HCT116 (cell line): Measurements from ENCODE around the gene RUNX1. TPM values are rescaled to one million over a fixed set of nuclear protein-coding genes. Genes with fewer than 3 reads are reported as not detected.

Experiments used
- ATAC-seq: fragments of 200-7000 bp; cut with Tn5 transposase; 2 replicates; pipeline ENCODE4 v1.9.1; 2020; ENCODE audit warnings: mild to moderate bottlenecking, moderate library complexity
- BruUV-seq: library from RNA; stranded (reverse); fragments of 400-500 nt; replicated peaks from 2 replicates; lab custom pipeline; 2021; lab: Mats Ljungman, UMichigan
- CTCF ChIA-PET: fragments of 300-600 bp; sonication (Branson Sonifier 250); formaldehyde crosslinking; loops from one replicate; lab custom pipeline; 2021; ENCODE audit warnings: antibody characterized with exemption; lab: Charles Lee
- POLR2A ChIA-PET: fragments of 300-600, 350-600 bp; sonication (Branson Sonifier 250); formaldehyde crosslinking; loops from one replicate; lab custom pipeline; 2021; ENCODE audit warnings: antibody characterized with exemption; lab: Charles Lee
- RAD21 ChIA-PET, 2 experiments: fragments of 300-600 bp; sonication (Branson Sonifier 250); formaldehyde crosslinking; loops; one replicate each; lab custom pipeline; 2023; ENCODE audit warnings: low total read pairs in 2 of 2; ENCODE audit not compliant: uncharacterized antibody in 2 of 2, unreplicated experiment in 2 of 2, low non-redundant PET in 1 of 2; lab: Charles Lee
- DNase-seq: peaks from one replicate; pipeline ENCODE4 v3.0.0-alpha.2; 2010; ENCODE audit warnings: low read depth, low spot score
- H2AFZ ChIP-seq: fragments of 200-600 bp; shearing (Covaris generic), sonication (generic); 2 replicates; pipeline ENCODE4 v1.6.1; 2017; ENCODE audit warnings: low read depth, mixed run types, mixed read lengths, antibody characterized with exemption, low read length; ENCODE audit not compliant: poor library complexity, severe bottlenecking
- H3K27ac ChIP-seq: 2 replicates; pipeline ENCODE4 v1.5.1; 2012; ENCODE audit warnings: low read depth, low read length
- H3K27me3 ChIP-seq: fragments of 200-600 bp; sonication (generic); 2 replicates; pipeline ENCODE4 v1.6.1; 2016; ENCODE audit warnings: mixed run types, low read length, mixed read lengths; ENCODE audit not compliant: insufficient read depth
- H3K36me3 ChIP-seq, 2 experiments: fragments of 200-500 bp in 1 of 2; fragments of 200-600 bp in 1 of 2; sonication (Bioruptor generic) in 1 of 2; sonication (generic) in 1 of 2; 2 replicates each; pipeline versions ENCODE4 v1.5.1 to v1.6.1; 2014 to 2016; ENCODE audit warnings: low read length in 2 of 2, inconsistent platforms in 1 of 2, mixed read lengths in 1 of 2, mixed run types in 1 of 2; ENCODE audit not compliant: insufficient read depth in 2 of 2, control insufficient read depth in 1 of 2
- H3K4me1 ChIP-seq, 2 experiments: fragments of 200-600 bp in 1 of 2; sonication (generic) in 1 of 2; 2 replicates each; pipeline versions ENCODE4 v1.5.1 to v1.6.1; 2012 to 2017; ENCODE audit warnings: low read length in 2 of 2, inconsistent platforms in 1 of 2, mild to moderate bottlenecking in 1 of 2, mixed read lengths in 1 of 2, mixed run types in 1 of 2, moderate library complexity in 1 of 2; ENCODE audit not compliant: insufficient read depth in 2 of 2, control insufficient read depth in 1 of 2
- H3K4me2 ChIP-seq: fragments of 200-600 bp; sonication (generic); 2 replicates; pipeline ENCODE4 v1.6.1; 2017; ENCODE audit warnings: mixed run types, low read length, mixed read lengths
- H3K4me3 ChIP-seq, 2 experiments: fragments of 200-600 bp in 1 of 2; sonication (generic) in 1 of 2; replicated peaks in 1 of 2; 2 replicates each; pipeline ENCODE4 v1.5.1; 2011 to 2016; ENCODE audit warnings: low read length in 2 of 2, control low read depth in 1 of 2, low read depth in 1 of 2, mild to moderate bottlenecking in 1 of 2, mixed read lengths in 1 of 2, mixed run types in 1 of 2
- H3K79me2 ChIP-seq: fragments of 200-600 bp; sonication (generic); 2 replicates; pipeline ENCODE4 v1.6.1; 2017; ENCODE audit warnings: mild to moderate bottlenecking, mixed run types, low read length, moderate library complexity, mixed read lengths; ENCODE audit not compliant: insufficient read depth
- H3K9ac ChIP-seq: fragments of 200-600 bp; sonication (generic); 2 replicates; pipeline ENCODE4 v1.6.1; 2016; ENCODE audit warnings: low read length, mixed read lengths
- H3K9me2 ChIP-seq: fragments of 200-600 bp; sonication (generic), shearing (Covaris generic); 2 replicates; pipeline ENCODE4 v1.6.1; 2017; ENCODE audit warnings: mixed run types, mild to moderate bottlenecking, moderate library complexity; ENCODE audit not compliant: insufficient read depth
- H3K9me3 ChIP-seq, 2 experiments: fragments of 200-500 bp in 1 of 2; fragments of 200-600 bp in 1 of 2; sonication (Bioruptor generic) in 1 of 2; sonication (generic) in 1 of 2; 2 replicates each; pipeline ENCODE4 v1.6.1; 2014 to 2017; ENCODE audit warnings: low read length in 2 of 2, mixed read lengths in 2 of 2, inconsistent platforms in 1 of 2, low read depth in 1 of 2, mild to moderate bottlenecking in 1 of 2, mixed run types in 1 of 2, moderate library complexity in 1 of 2; ENCODE audit not compliant: control insufficient read depth in 1 of 2, insufficient read depth in 1 of 2
- H4K20me1 ChIP-seq: fragments of 200-600 bp; sonication (generic), shearing (Covaris generic); 2 replicates; pipeline ENCODE4 v1.6.1; 2017; ENCODE audit warnings: mixed run types, mild to moderate bottlenecking, moderate library complexity; ENCODE audit not compliant: insufficient read depth
- CTCF ChIP-seq, 3 experiments: fragments of 200-600 bp in 1 of 3; sonication (generic) in 1 of 3; IDR thresholded peaks in 2 of 3; conservative IDR thresholded peaks in 1 of 3; 2 replicates each; pipeline ENCODE4 v1.5.1; 2012 to 2017; ENCODE audit warnings: low read depth in 2 of 3, low read length in 2 of 3, antibody characterized with exemption in 1 of 3, borderline replicate concordance in 1 of 3, control low read depth in 1 of 3, mild to moderate bottlenecking in 1 of 3, mixed read lengths in 1 of 3, mixed run types in 1 of 3, moderate library complexity in 1 of 3; ENCODE audit not compliant: insufficient read depth in 1 of 3
- EGR1 ChIP-seq: IDR thresholded peaks from 2 replicates; pipeline ENCODE4 v1.6.1; 2012; ENCODE audit warnings: low read depth
- ELF1 ChIP-seq: IDR thresholded peaks from 2 replicates; pipeline ENCODE4 v1.6.1; 2012; ENCODE audit warnings: low read depth, borderline replicate concordance
- EZH2 ChIP-seq: fragments of 200-600 bp; sonication (generic); IDR thresholded peaks from 2 replicates; pipeline ENCODE4 v1.6.1; 2017; ENCODE audit warnings: antibody characterized with exemption, mixed run types
- EZH2phosphoT487 ChIP-seq: fragments of 200-600 bp; IDR thresholded peaks from 2 replicates; pipeline ENCODE4 v1.6.1; 2018; ENCODE audit warnings: antibody characterized with exemption, borderline replicate concordance
- FOSL1 ChIP-seq: IDR thresholded peaks from 2 replicates; pipeline ENCODE4 v1.6.1; 2012; ENCODE audit warnings: low read depth
- MAX ChIP-seq: IDR thresholded peaks from 2 replicates; pipeline ENCODE4 v1.6.1; 2012
- POLR2A ChIP-seq: IDR thresholded peaks from 2 replicates; pipeline ENCODE4 v1.7.0; 2011; ENCODE audit warnings: borderline replicate concordance; ENCODE audit not compliant: insufficient read depth, insufficient read length; ENCODE audit errors: extremely low read depth
- POLR2AphosphoS5 ChIP-seq: IDR thresholded peaks from 2 replicates; pipeline ENCODE4 v1.6.1; 2011; ENCODE audit warnings: mild to moderate bottlenecking, low read depth, low read length, moderate library complexity
- RAD21 ChIP-seq: IDR thresholded peaks from 2 replicates; pipeline ENCODE4 v1.6.1; 2012; ENCODE audit warnings: low read depth, mild to moderate bottlenecking
- REST ChIP-seq: IDR thresholded peaks from 2 replicates; pipeline ENCODE4 v1.6.1; 2012; ENCODE audit warnings: low read depth
- SIN3A ChIP-seq: IDR thresholded peaks from 2 replicates; pipeline ENCODE4 v1.6.1; 2012; ENCODE audit warnings: low read depth
- SP1 ChIP-seq: IDR thresholded peaks from 2 replicates; pipeline ENCODE4 v1.6.1; 2012; ENCODE audit warnings: low read depth
- TCF7L2 ChIP-seq: IDR thresholded peaks from 2 replicates; pipeline ENCODE4 v1.7.0; 2011; ENCODE audit warnings: borderline replicate concordance, inconsistent platforms; ENCODE audit not compliant: insufficient read depth, insufficient read length; ENCODE audit errors: extremely low read depth
- intact Hi-C: fragments of 100-400 bp; cut with micrococcal nuclease; formaldehyde crosslinking; loops from 2 replicates; pipeline ENCODE4 v1.10.0; 2022
- total RNA-seq: library from RNA; stranded (reverse); gene quantifications from one replicate; pipeline ENCODE4 v1.2.1, GENCODE V29; 2021; ENCODE audit not compliant: unreplicated experiment

Gene RUNX1
- total RNA-seq, 1 experiment from 2014 or later: 33.5 TPM

GRCh38 chr21:34996304-34997101 lies 52.6 kb downstream of the RUNX1 start:
- ChIA-PET RAD21 (no interaction called here), POLR2A (no interaction called here), CTCF (no interaction called here)
- Histone ChIP-seq H3K4me2 (no peak overlapping the region), H2AFZ (no peak overlapping the region), H3K9ac (no peak overlapping the region), H3K79me2 (no peaks in the 10 kb centered on the region), H4K20me1 (no peaks in the 10 kb centered on the region), H3K9me2 (no peaks in the 10 kb centered on the region), H3K27me3 (peaks cover 4% of the 10 kb centered on the region; the same call in 1 of the 2 replicates), H3K4me1 (no peaks in the 10 kb centered on the region), H3K9me3 (no peaks in the 10 kb centered on the region), H3K4me3 (no peak overlapping the region), H3K27ac (no peak overlapping the region), H3K36me3 (no peaks in the 10 kb centered on the region)
- ATAC-seq: no peak
- DNase-seq: no peak
- BruUV-seq: no TSS peak
- intact Hi-C loops: no loop called here
- TF ChIP-seq FOSL1 (no peak), EZH2 (no peak), ELF1 (no peak)

- POLR2A ChIA-PET: no interaction called here
- Histone ChIP-seq H3K4me1 (no peaks in the 10 kb centered on the region), H3K36me3 (no peaks in the 10 kb centered on the region), H3K27me3 (peaks cover 4% of the 10 kb centered on the region; the same call in 1 of the 2 replicates), H2AFZ (no peak overlapping the region), H3K4me2 (no peak overlapping the region), H3K9me3 (no peaks in the 10 kb centered on the region), H3K4me3 (no peak overlapping the region), H3K27ac (no peak overlapping the region), H4K20me1 (no peaks in the 10 kb centered on the region), H3K79me2 (no peaks in the 10 kb centered on the region), H3K9me2 (no peaks in the 10 kb centered on the region), H3K9ac (no peak overlapping the region)
- CTCF ChIA-PET: no interaction called here
- no TSS peak for BruUV-seq
- ATAC-seq (no peak), DNase-seq (no peak)
- RAD21 ChIA-PET: interaction anchor here in 1 of 2 experiments (0.7 kb wide), 1 partner anchor 26 kb away, joined by 3 read pairs; no protein-coding TSS in a partner anchor
- intact Hi-C loops: no loop called here
- TF ChIP-seq RAD21 (no peak), EZH2phosphoT487 (no peak), EGR1 (no peak), SIN3A (no peak), TCF7L2 (no peak), POLR2A (no peak), SP1 (no peak), ELF1 (no peak), CTCF (IDR thresholded peaks at IDR 0.05 in 2 of 3, conservative IDR thresholded peaks at IDR 0.05 in 1 of 3; ENCODE audit: borderline replicate concordance in 1 of 3, insufficient read depth in 1 of 3, low read depth in 2 of 3, low read length in 2 of 3) (no peak), REST (no peak), POLR2AphosphoS5 (no peak), MAX (no peak)
Measured at GRCh38 chr21:34995979-34996303, 53.2 kb downstream of the RUNX1 start.
